Hematopoietic multipotent progenitor cell treated with erythropoietin and hydrocortisone succinate and interleukin-3 and kit ligand, for 15 days (in vitro differentiated cells): ENCODE measurements around the gene TDP1.
"Not testable (repeated sequence)": the region's sequence is repeated elsewhere in the genome, so short reads cannot be mapped to it uniquely, and the experiment has no call there.

ENCODE experiments used
- DNase-seq: peaks from one replicate; pipeline ENCODE4 v3.0.0-alpha.2; 2015; ENCODE audit warnings: low spot score

The TDP1 gene

GRCh38 chr14:90049390-90049789 lies 93.7 kb downstream of the TDP1 start:
- no peak for DNase-seq

DNA sequence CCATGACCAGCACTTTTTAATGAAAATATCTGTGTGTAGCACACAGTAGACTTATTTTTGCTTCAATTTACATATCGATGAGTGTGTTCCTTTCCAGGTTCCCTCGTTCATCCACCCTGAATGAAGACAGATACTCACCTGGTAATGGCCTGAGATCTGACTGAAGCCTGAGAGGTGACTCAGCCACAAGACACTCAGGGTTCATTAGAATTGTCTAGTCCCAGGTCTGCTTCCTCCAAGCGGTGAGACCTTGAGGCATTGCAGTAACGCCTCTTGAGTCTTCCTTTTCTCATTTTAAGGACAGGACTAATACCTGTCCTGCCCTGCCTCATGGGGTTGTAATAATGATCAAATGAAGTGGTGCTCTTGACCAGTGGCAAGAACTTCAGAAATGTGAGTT lies 94.5 kb downstream of the TDP1 start:
- no peak for DNase-seq

DNA sequence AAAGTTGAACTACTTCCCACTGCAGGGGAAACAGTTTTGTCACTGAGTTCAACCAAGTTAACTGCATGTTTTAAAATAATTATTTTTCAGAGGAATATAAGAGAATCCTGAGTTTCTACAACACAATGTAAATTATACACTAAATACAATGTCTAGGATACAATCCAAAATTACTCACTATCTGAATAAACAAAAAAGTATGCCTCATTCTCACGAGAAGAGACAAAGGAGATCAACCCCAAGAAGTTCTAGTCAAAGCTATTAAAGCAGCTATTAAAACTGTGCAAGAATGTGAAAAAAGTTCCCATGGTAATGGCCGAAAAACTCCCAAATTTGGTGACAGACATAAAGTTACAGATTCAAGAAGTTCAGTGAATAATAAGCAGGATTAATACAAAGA lies 97.3 kb downstream of the TDP1 start:
- no peak for DNase-seq

- no peak for DNase-seq
Measured at GRCh38 chr14:90054803-90055202, 99.1 kb downstream of the TDP1 start.

DNA sequence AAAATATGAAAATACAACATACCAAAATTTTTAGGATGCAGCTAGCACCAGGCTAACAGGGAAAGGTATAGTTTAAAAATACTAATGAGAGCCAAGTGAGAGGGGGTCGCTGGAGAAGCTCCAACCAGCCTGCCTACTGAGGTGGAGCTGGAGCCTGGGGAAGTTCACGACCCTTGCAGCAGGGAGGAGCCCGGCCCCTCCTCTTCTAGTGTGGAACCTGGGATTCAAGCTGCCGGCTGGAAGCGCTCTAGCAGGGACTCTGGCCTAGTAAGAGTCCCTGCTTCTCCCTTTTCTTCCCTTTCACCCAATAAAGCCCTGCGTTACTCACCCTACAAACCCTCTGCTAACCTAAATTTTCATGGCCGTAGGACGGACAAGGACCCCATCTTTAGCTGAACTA lies 101.1 kb downstream of the TDP1 start:
- no peak for DNase-seq

DNA sequence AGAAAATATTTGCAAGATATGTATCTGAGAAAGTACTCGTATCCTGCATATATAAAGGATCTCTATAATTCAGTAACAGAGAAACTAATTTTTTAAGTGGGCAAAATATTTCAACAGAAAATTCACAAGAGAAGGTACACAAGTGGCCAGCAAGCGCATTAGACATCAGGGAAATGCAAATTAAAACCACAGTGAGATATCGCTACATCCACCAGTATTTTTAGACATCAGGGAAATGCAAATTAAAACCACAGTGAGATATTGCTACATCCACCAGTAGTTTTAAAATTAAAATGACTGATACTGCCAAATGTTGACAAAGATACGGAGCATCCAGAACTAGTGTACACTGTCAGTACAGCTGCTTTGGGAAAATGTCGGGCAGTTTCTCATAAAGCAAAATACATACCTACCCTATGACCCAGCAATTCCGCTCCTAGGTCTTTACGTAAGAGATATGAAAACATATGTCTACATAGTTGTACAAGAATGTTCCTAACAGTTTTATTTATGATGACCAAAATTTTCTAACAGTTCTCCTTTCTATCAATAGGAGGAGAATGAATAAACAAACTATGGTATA lies 103.2 kb downstream of the TDP1 start:
- no peak for DNase-seq

DNA sequence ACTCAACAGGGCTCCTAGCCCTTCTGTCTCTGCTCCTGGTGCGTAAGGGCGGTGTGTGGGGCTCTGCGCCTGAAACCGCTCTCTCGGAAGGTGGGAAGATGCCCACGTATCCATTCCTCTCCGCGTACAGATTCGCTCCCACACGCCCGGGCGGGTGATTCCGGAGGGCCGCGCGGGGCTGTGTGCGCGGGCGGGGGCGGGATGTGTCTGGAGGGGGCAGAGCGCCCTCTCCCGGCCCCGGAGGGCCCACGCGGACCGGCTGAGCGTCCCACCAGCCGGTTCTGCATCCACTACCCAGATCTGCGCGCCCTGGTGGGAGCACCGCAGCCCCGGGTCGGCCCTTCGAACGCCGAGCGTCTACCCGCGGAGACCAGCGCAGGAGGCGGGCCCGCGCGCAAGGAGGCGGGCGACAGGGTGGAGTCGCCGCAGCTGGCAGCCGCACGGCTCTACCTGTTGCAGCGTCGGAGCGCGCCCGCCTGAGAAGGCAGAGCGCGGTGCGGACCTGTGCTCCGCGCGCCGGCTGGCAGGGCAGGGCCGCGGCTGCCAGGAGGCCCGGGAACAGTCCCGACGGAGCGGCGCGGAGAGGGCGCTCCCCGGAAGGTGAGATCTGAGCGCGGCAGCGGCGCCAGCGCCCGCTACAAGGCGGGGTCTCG lies 104.7 kb downstream of the TDP1 start:
- DNase-seq: no peak

DNA sequence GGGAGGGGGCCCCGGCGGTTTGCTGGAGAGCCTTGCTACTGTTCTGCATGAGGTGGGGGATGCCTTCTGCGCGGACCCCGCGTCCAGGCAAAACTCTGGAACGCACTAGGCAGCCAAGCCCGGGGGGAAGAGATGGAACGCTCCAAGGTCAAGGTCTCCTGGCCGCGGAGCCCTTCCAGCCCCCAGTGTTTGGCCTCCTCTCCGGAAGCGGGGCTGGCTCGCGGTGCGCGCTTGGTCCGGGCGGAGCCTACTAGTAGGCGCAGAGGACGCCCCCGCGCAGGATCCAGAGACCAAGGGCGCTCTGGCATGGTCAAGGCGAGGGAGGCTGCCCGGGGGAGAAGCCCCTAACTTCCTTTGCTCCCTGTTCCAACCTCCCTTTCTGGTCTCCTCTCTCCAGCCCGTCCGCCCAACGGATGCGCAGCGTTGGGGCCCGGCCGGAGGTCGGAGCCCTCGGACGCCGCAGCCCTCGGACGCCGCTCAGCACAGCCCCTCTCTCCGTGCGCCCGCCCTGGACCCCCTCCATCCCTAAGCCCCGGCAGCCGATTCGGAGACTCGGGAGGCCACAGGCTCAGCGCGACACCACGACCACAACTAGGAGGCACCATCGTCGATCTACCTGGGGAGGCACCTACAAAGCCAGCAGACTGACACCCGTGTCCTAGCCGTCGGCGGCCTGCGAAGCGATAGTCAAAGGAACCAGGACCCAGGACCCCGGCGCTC lies 105.4 kb downstream of the TDP1 start:
- no peak for DNase-seq

DNA sequence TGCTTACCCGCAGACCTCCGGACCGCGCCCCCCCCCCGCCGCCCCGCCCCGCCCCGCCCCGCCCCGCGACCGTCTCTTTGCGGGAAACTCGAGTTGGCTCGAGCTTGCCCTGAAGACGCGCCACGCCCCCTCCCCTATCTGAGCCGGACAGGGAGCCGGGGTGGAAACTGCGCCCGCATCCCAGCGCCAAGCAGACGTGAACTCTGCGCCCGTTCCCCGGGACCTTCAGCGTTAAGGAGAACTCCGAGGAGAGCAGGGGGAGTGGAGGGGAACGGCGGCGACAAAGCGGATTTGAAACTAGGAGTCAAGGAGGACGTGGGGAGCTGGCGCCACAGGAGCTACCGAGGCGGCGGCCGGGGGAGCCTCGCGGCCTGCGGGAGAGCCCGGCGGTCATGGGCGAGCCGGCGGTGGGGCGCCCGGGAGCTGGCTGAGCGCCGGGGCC lies 106.0 kb downstream of the TDP1 start, which contains the start of gene KCNK13:
Gene KCNK13 (plus strand): TSS at position 310 of the 442 bp plus-strand sequence. CDS start 212 bp downstream, outside the sequence.
- no peak for DNase-seq

DNA sequence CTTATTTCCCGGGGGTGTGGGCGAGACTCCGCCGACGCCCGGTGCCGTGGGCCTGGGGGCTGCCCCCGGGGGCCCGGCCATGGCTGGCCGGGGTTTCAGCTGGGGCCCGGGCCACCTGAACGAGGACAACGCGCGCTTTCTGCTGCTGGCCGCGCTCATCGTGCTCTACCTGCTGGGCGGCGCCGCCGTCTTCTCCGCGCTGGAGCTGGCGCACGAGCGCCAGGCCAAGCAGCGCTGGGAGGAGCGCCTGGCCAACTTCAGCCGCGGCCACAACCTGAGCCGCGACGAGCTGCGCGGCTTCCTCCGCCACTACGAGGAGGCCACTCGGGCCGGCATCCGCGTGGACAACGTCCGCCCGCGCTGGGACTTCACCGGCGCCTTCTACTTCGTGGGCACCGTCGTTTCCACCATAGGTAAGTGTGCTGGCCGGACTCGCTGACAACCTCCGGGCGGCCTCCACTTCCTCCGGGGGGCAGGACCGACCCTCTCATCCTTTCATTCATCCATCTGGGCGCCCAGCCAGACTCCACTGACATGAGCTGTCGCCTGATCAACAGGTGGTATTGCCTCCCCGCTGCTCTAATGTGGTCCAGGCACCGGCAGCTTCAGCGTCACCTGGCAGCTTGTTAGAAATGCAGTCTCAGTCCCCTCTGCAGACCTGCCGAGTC lies 106.5 kb downstream of the TDP1 start:
- no peak for DNase-seq

- no peak for DNase-seq
Measured at GRCh38 chr14:90062822-90063539, 107.3 kb downstream of the TDP1 start.

DNA sequence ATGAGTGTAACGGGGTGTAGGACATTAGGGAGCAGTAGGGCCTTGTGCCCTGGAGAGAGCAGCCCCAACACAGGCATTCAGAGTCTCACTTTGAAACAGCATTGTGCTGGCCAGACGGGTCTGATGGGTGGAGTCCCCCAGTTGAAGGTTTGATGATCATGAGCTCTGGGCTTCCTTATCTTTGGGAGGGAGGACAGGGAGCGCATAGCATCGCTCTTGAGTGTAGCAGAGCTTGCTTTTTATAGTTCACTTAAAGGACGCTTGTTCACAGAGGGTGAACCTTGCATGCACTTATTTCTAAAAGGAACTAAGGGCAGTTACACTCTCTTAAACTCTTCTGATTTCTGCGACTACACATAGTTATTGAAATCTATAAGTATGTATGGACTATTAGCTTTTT lies 116.6 kb downstream of the TDP1 start:
- DNase-seq: no peak

DNA sequence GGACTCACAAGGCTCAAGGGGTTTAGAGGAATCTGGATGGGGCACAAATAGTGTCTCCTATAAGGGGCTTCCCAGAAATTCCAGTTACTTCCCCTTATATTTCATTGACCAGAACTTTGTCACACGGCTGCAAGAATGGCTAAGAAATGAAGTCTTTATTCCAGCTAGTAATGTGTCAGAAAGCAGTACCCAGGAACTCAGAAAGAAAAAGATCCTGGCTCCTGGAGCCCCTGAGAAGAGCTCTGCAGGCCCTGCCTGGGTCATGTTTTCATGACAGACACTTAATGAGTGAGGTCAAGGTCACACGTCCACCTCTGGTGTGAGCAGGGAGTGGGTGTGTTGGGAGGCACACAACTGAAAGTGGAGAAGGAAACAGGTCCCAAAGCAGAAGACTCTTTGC lies 123.8 kb downstream of the TDP1 start:
- DNase-seq: no peak

DNA sequence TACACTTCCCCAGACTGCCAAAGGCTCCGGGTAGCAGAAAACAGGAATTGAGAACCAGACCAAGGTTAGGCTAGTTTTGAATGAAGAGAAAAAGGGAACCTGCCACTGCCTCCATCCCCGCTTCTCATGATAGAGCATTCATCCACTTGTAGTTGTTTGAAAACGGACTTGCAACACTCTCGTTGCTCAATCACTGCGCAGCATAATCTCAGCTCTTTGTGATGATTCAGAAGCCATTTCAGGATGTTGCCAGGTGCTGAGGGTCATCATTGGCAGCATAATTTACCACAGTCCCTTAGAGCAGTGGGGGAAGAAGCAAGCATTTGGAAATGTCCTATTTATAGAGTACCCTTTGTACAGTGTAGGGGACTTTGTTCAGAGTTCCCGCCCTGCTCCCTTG lies 131.7 kb downstream of the TDP1 start:
- DNase-seq: no peak

GRCh38 chr14:90088176-90088575 lies 132.4 kb downstream of the TDP1 start:
- DNase-seq: no peak

DNA sequence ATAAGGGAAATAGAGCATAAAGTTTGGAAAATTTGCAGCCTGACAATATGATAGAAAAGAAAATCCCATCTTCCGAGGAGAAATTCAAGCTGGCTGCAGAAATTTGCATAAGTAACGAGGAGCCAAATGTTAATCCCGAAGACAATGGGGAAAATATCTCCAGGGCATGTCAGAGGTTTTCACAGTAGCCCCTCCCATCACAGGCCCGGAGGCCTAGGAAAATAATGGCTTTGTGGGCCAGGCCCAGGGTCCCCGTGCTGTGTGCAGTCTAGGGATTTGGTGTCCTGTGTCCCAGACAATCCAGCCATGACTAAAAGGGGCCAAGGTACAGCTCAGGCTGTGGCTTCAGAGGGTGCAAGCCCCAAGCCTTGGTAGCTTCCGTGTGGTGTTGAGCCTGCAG lies 133.8 kb downstream of the TDP1 start:
- DNase-seq: not testable (repeated sequence)

- no peak for DNase-seq
Measured at GRCh38 chr14:90091393-90091792, 135.7 kb downstream of the TDP1 start.

DNA sequence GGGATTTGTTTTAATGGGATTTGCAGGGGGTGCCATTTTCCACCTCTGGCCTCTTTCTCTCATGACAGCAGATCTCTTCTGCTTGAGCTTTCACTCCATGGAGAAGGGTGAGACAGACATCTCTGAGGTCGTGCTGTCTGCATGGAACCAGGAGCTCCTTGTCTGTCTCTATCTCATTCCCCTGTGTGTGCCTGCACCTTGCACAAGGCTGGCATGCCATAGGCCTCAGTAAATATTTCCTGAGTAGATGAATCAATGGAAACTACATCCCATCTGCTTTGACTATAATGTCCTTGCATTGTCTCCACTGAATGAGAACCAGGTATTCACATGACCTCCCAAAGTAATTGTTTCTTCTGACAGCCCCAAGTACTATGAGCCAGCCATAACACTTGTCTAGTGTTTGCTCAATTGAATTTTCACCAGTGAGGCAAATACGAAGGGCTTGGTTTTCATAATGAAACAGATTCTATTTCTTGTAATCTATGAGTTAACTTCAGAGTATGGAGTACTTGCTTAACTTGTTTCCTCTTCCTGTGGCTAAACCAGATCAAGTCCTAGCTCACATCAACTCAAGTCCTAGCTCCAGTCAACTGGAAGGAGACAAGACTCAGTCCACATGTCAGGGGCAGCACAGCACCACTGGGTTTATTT lies 138.3 kb downstream of the TDP1 start:
- DNase-seq: no peak
